Skin epidermis (tissue), 12 donors: Measurements from ENCODE around the gene CCDC86.

Experiments used
- H3K27ac ChIP-seq, 21 experiments: fragments of 200-600 bp; sonication (generic) in 11 of 21; one replicate each; pipeline ENCODE4 v1.5.0; 2020; ENCODE audit warnings: mild to moderate bottlenecking in 3 of 21, inconsistent platforms in 2 of 21, moderate library complexity in 2 of 21
- H3K4me3 ChIP-seq, 7 experiments: fragments of 200-600 bp; sonication (generic) in 2 of 7; one replicate each; pipeline ENCODE4 v1.5.0; 2020; ENCODE audit warnings: inconsistent platforms in 2 of 7, mild to moderate bottlenecking in 2 of 7, moderate library complexity in 1 of 7

The CCDC86 gene

DNA sequence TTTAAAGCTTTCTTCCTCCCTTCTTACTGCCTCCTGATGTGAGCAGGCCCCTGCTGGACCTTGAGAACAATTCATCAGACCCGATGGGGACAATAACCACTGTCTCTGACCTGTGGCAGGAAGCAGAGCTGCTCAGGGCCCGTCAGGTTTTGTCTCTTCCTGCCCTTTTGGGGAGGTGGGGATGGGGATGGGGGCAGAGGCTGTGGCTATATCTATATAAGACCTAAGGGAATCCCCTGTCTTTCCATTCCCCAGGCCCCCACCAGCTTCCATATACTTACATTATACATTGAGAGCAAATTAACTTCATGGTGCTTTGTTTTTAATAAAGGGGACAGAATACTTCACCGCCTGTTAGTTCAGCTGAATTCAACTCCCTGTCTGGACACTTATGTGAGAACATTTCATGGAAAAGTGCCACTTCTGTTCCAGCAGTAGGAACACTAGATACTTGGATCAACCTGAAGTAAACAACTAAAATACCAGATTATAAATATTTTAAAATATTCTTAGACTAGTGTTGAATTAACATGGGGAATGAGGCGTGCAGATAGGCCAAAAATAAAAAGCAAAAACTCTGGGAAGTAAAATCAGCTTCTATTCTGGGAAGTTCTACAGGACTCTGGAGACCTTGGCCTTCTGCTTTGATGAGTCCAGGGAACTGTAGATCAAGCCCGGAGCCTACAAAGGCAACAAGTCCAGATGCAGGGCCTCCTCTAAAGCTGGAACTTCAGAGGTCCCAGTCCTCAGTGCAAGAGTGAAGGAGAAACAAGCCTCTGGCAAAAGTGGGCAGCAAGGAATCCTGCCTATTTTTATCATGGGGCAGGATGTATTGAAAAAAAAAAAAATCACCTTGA is 36.6 kb downstream of the CCDC86 start:
- H3K4me3 ChIP-seq, result no peak overlapping the region
- H3K27ac ChIP-seq, result peak overlapping the region in 2 of 21 experiments; percentile 20 to 28

DNA sequence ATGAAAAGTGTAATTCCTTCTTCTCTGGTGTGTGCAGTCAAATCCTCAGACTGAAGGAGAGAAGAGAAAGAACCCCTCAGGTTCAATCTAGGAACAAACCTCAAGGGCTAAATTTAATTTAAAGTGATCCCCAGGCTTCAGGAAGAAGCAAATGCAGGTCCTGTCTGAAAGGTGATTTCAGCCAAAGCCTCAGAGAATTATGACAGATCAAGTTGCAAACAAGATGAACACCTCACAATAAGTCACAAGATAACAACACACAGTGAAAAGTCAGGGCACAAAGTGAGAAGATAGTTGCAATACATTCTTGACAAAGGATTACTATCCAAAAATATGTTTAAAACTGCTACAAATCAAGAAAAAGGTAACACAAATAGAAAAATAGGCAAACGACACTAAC is 37.2 kb downstream of the CCDC86 start:
- Histone ChIP-seq H3K4me3 (no peak overlapping the region), H3K27ac (no peak overlapping the region)

DNA sequence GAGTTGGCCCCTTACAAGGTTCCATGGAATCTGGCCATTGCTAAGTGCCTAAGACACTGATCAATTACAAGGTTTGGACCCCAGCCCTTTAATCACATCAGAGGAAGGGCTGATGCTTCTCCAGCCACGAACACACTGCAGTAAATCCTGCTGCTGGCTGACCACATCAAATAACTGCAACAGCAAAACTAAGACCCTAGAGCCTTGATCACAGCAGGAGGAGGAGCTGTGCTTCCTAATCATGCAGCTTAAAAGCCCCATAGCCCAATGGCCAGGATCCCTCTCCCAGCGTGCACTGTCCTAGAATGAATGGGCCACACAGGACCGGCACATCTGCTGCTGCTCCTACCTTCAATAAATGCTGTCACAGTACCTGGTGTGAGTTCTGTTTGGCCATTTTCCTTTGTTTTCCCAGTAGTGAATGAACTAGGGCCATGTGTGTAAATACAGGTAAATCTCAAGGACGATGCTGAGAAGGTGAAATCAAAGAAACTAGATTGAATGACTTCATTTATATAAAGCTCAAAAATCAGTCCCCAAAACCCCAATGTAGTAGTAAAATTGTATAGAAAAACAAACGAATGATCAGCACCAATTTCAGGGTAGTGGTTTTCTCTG is 38.2 kb downstream of the CCDC86 start:
- Histone ChIP-seq H3K27ac (no peak overlapping the region), H3K4me3 (no peak overlapping the region)

DNA sequence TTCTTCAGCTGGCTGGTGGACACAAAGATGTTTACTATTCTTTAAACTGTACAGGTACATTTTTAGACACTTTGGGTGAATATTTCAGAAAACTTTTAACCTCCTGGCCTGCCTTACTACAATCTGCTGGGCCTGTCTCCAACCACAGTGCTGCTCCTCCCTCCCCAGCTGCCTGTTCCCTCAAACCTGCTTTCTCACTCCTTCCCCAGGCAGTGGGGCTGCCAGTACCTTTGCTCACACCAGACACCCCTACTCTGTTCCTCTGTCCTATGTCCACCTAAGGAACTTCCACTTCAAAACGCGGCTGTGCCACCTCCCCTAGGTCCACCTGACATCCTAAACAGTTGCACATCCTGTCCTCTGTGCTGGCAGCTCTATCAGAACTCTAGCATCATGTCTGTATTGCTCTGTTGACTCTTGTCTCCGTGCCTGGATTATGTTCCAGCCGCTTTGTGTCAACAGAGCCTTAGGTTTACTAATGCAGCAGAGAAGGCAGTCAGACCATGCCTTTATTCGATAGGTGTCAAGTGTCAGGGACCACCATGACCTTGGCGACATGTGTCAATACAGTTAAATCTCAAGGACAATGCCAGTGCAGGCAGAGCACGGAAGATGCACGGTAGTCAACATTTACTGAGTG is 38.9 kb downstream of the CCDC86 start:
- no peak overlapping the region for H3K27ac ChIP-seq
- H3K4me3 ChIP-seq, result no peak overlapping the region

DNA sequence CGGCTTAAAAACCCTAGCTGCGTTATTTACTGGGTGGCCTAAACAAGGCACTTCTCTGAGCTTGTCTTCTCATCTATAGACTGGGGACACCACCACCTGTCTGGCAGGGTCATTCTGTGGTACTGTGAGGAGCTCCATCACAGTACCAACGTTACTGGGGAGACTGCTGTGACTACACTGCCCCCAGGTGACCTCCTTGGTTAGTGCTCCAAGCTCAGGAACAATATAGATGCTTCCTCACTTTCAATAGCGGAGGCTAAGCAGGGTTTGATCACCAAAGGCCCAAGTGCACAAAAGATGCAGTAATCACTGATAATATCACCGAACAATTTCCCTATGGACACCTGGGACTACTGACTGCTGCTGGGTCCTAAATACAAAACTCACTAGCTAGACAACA is 45.6 kb downstream of the CCDC86 start:
- H3K4me3 ChIP-seq, result no peak overlapping the region

DNA sequence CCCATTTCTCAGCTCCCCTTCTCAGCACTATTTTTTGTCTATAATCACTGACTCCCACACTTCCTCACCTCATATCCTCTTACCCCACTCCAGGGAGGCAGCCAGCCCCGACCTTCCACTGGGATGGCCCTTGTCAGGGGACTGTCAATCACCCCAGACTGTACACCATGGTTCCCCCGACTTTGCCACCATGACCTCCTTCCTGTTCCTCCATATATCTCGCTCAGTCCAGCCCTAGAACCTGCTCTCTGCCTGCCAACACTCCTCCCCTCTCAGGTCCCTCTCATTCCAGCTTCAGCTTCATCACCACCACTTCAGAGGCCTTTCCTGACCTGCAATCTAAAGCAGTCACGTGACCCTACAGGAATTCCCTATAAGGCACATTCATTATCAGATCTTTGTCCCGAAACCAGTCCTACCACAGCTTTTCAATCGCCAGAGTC is 48.0 kb downstream of the CCDC86 start:
- Histone ChIP-seq H3K27ac (no peak overlapping the region), H3K4me3 (no peak overlapping the region)

More for the DNA sequence above, 45.6 kb downstream of the CCDC86 start:
- H3K27ac ChIP-seq, result no peak overlapping the region

DNA sequence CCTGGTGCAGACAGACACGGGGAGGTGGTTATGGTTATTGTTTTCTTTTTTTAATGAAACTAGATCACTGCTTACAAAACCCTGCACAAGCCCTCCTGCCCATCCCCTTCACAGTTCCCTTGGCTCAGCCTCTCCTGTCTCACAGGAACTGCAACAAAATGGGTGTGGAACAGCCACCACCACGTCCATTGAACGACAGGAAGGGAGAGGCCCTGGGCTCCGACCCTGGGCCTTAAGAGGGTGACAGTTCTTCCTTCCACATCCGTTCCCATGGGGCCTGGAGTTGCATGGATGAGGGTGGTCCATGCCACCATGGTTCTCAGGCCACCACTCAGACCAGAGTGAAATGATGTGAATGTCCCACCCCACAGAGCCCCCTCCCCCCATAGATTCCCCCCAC is 48.8 kb downstream of the CCDC86 start:
- Histone ChIP-seq H3K27ac (no peak overlapping the region), H3K4me3 (no peak overlapping the region)

DNA sequence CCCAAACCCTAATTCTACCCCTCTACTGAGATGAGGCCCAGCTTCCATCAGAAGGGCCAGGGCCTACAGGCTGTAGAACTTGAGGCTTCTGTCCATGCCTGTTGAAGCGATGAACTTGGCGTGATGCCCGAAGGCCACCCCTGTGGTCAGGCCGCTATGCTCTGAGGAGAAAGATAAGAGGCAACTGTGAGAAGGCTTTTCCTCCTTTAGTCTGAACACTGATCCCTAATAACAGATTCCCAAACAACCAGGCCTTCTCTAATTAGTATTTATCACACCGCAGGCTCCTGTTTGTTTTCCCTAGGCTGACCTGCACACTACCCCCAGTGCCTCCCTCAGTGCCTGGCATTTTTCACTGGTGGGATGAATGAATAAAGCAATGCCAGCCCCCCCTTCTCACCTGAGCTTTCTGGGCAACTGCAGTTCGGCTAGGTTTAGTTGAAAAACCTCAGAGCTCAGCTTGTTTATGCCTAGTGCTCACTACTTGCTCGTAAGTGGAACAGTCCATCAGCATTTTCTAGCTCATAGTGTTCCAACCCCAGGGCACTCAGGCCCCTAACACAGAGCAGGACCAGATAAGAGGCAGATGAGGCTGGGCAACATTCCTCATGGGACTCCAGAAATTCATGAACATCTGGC is 49.3 kb downstream of the CCDC86 start:
- Histone ChIP-seq H3K27ac (no peak overlapping the region), H3K4me3 (no peak overlapping the region)

DNA sequence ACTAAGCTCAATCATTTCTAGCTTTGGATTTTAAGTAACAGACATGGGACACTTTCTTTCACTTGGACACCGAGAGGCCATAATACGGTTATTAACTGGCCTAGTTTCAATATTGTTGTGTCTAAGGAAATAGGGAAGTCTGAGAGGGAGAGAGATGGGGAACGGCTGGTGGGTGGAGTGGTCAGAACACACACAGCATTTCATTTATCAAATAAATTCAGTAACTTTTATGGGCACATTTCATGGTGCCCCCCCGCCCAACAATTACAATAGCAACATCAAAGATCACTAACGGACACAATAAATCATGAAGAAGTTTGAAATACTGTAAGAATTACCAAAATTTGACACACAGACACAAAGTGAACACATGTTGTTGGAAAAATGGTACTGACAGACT is 53.8 kb downstream of the CCDC86 start:
- Histone ChIP-seq H3K27ac (no peak overlapping the region), H3K4me3 (no peak overlapping the region)

DNA sequence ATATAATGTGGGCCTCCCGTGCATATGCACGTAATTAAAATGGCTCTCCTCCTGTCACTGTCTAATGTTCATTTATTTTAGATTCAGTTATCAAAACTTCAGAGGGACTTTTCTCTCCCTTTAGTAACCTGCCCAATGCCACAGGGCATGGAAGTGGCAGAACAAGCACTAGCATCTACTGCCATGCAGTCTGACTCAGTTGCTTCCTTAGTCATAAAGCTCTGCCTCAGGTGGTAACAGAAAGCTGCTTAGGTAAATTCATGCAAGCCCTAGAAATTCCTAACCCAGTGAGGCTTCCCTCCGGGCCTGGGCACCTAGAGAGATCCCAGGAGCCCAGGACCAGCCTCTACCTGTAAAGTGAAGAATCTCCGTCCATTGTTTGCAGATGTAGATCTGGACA is 55.6 kb downstream of the CCDC86 start:
- H3K27ac ChIP-seq, result no peak overlapping the region
- H3K4me3 ChIP-seq, result no peak overlapping the region

DNA sequence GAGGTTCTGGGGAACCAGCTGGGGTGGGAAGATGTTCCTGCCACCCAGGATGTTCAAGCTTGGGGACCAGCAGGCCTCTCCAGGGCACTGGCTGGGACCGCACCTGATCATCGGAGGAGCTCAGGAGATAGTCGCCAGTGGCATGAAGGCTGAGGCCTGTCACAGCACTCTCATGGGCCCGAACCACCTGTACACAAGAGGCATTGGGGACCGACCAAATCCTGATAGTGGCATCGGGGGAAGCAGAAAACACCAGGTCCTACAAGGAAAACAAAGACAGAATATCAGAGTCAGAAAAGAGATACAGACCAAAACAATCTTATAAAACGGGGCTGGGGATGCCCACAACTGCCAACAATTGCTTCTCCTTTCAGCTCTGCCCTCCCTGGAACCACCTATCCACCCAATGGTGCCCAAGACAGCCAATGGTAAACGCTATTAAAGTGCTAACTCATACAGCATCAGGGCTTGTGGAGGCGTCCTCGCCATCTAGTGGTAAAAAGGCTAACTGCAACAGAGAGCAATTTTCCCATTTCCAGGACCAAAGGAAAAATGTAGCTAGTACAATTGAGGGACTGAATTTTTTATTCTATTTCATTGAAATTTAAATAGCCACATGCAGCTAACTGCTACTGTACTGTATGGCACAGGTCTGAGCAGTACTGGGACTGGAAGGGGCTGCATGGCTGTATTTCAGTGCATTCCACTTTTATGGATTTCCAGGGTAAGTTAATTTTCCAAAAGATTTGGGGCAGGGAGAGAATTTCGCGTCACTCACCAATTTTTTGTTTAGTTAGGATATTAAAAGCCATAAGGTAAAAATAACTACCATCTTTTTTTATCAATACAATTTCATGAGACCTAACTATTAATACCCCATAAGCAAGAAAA is 57.4 kb downstream of the CCDC86 start:
- Histone ChIP-seq H3K27ac (no peak overlapping the region), H3K4me3 (no peak overlapping the region)

DNA sequence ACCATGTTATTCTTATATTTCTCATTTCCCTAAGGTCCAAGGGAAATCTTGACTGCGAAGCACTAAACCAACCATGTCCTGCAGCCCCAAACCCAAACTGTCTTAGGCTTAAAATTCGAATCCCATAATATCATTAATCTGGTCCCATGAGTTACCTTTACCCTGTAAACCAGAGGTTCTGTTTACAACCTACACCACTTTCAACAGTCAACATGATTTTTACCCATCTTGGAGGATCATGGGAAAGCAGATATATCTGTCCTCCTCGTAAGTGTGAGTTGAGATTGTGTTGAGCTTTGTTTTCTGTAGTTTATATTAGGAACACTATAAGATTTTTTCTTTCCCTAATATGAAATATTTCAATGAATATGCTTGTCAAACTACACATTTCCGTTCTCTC is 58.1 kb downstream of the CCDC86 start:
- H3K27ac ChIP-seq, result no peak overlapping the region

More for the DNA sequence above, 58.1 kb downstream of the CCDC86 start:
- H3K4me3 ChIP-seq, result no peak overlapping the region
